ENCODE results near the gene ACOT8.

- TF ChIP-seq CTCF (conservative IDR thresholded peaks at IDR 0.05) (no peak), EZH2 (IDR thresholded peaks at IDR 0.05; ENCODE audit: low read depth) (no peak)
These were observed 34.3 kb downstream of the ACOT8 start for GRCh38 chr20:45822857-45823256.

Measured in PC-9 (cell line).